ENCODE data around the gene APOBEC3B.
A peak's percentile ranks its signal among the peaks of the same experiment; 100 is the strongest.
"Not testable (repeated sequence)": the region's sequence is repeated elsewhere in the genome, so short reads cannot be mapped to it uniquely, and the experiment has no call there.

The APOBEC3B gene

DNA sequence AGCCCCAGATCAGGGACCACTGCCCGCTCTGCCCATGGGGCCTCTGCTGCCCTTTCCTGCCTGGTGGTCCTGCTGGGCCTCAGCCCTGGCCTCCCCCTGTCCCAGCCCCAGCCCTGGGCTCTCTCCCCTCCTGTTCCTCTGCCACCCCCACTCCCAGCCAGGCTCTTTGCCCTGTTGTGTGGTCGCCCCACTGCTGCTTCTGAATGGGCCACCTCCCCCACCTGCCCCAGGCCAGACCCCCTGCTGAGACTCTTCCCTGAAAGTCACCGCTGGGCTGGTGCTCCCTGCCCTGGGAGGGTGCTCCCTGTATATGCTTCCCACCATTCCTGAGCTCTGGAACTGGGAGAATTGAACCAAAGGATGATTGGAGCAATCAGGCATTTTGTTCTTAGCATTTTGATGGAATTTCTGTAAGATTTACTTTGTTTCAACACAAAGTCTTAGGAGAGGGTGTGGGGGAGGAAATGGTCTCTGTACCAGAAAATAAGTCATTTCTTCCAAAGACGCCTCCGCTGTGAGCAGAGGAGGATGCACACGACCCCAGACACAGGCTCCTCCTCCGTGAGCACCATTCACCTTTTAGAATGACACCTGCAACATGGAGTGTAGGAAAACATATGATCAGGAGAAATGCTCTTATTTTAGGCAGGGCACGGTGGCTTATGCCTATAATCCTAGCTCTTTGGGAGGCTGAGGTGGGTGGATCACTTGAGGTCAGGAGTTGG, 5.2 kb downstream of the APOBEC3B start:
- H2BK15ac ChIP-seq (ENCODE audit: low read depth, poor library complexity, severe bottlenecking), result no peak overlapping the region
- 88% methylated on average over 7 of the region's 8 CpGs for WGBS

DNA sequence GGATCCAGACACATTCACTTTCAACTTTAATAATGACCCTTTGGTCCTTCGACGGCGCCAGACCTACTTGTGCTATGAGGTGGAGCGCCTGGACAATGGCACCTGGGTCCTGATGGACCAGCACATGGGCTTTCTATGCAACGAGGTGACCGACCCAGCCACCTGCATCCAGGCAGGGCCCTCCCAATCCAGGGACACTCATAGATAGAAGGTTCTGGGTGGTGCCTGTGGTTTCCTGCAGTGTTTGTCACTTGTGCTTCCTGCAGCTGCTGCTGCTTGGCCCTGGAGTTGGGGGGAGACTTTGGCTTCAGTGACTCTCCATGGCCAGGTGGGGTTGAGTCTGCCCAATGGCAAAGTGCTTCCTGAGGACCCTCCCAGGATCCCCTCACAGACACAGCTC, 7.3 kb downstream of the APOBEC3B start:
- Histone ChIP-seq H3K27ac (ENCODE audit: low read length, poor library complexity, severe bottlenecking) (no peak overlapping the region), H3K4me2 (ENCODE audit: low read length, poor library complexity, severe bottlenecking) (no peak overlapping the region), H3K4me3 (ENCODE audit: insufficient read depth in 1 of 2, low read depth in 1 of 2, low read length in 2 of 2) (no peak overlapping the region), H3K27me3 (ENCODE audit: control insufficient read depth in 1 of 2, insufficient read depth in 1 of 2, low read length in 2 of 2) (no peaks in the 10 kb centered on the region), H3K79me1 (replicated peaks; ENCODE audit: low read length, poor library complexity, severe bottlenecking) (no peaks in the 10 kb centered on the region), H3K4ac (ENCODE audit: low read depth in 1 of 2, low read length in 2 of 2) (no peak overlapping the region), H4K8ac (ENCODE audit: low read length) (no peak overlapping the region), H2BK120ac (ENCODE audit: low read depth, low read length) (no peak overlapping the region), H3K4me1 (ENCODE audit: control insufficient read depth, insufficient read depth, low read depth, low read length) (peaks cover 5% of the 10 kb centered on the region), H3K23ac (ENCODE audit: low read length in 2 of 2) (no peak overlapping the region), H3K9me3 (ENCODE audit: control insufficient read depth, low read length) (no peaks in the 10 kb centered on the region), H2BK5ac (ENCODE audit: low read depth, low read length, poor library complexity, severe bottlenecking) (no peak overlapping the region), H2AFZ (ENCODE audit: low read depth, low read length) (no peak overlapping the region), H3K36me3 (ENCODE audit: control insufficient read depth in 1 of 2, insufficient read depth in 2 of 2, low read depth in 1 of 2, low read length in 2 of 2) (no peaks in the 10 kb centered on the region), H3K18ac (ENCODE audit: low read depth in 1 of 2, low read length in 2 of 2) (no peak overlapping the region), H3K14ac (ENCODE audit: low read length in 2 of 2) (no peak overlapping the region), H3K9ac (ENCODE audit: low read length) (no peak overlapping the region), H4K91ac (ENCODE audit: low read length) (no peak overlapping the region), H2BK12ac (ENCODE audit: low read length in 2 of 2) (no peak overlapping the region), H2AK5ac (ENCODE audit: low read length, severe bottlenecking) (no peak overlapping the region), H2BK15ac (ENCODE audit: low read depth, poor library complexity, severe bottlenecking) (no peak overlapping the region)
- DNase-seq, result no peak
- WGBS, result over 99% methylated on average over 6 of the region's 6 CpGs

More for the DNA sequence above, 5.2 kb downstream of the APOBEC3B start:
- H4K8ac ChIP-seq (ENCODE audit: low read length), result no peak overlapping the region
- H2BK120ac ChIP-seq (ENCODE audit: low read depth, low read length), result no peak overlapping the region
- H3K27me3 ChIP-seq (ENCODE audit: control insufficient read depth in 1 of 2, insufficient read depth in 1 of 2, low read length in 2 of 2), result no peaks in the 10 kb centered on the region
- no peak overlapping the region for H3K4me3 ChIP-seq (ENCODE audit: insufficient read depth in 1 of 2, low read depth in 1 of 2, low read length in 2 of 2)
- H3K9ac ChIP-seq (ENCODE audit: low read length), result no peak overlapping the region
- no peak overlapping the region for H3K18ac ChIP-seq (ENCODE audit: low read depth in 1 of 2, low read length in 2 of 2)
- H3K79me1 ChIP-seq (replicated peaks; ENCODE audit: low read length, poor library complexity, severe bottlenecking), result peaks cover 7% of the 10 kb centered on the region
- H4K91ac ChIP-seq (ENCODE audit: low read length), result no peak overlapping the region
- no peak overlapping the region for H3K14ac ChIP-seq (ENCODE audit: low read length in 2 of 2)
- H3K4me2 ChIP-seq (ENCODE audit: low read length, poor library complexity, severe bottlenecking), result no peak overlapping the region
- H3K4me1 ChIP-seq (ENCODE audit: control insufficient read depth, insufficient read depth, low read depth, low read length), result peaks cover 8% of the 10 kb centered on the region
- H3K4ac ChIP-seq (ENCODE audit: low read depth in 1 of 2, low read length in 2 of 2), result no peak overlapping the region
- H2AK5ac ChIP-seq (ENCODE audit: low read length, severe bottlenecking), result no peak overlapping the region
- H3K36me3 ChIP-seq (ENCODE audit: control insufficient read depth in 1 of 2, insufficient read depth in 2 of 2, low read depth in 1 of 2, low read length in 2 of 2), result no peaks in the 10 kb centered on the region
- no peak overlapping the region for H2BK5ac ChIP-seq (ENCODE audit: low read depth, low read length, poor library complexity, severe bottlenecking)
- no peaks in the 10 kb centered on the region for H3K9me3 ChIP-seq (ENCODE audit: control insufficient read depth, low read length)
- H2AFZ ChIP-seq (ENCODE audit: low read depth, low read length), result no peak overlapping the region
- no peak overlapping the region for H2BK12ac ChIP-seq (ENCODE audit: low read length in 2 of 2)
- H3K23ac ChIP-seq (ENCODE audit: low read length in 2 of 2), result no peak overlapping the region
- H3K27ac ChIP-seq (ENCODE audit: low read length, poor library complexity, severe bottlenecking), result no peak overlapping the region
- no peak for DNase-seq

DNA sequence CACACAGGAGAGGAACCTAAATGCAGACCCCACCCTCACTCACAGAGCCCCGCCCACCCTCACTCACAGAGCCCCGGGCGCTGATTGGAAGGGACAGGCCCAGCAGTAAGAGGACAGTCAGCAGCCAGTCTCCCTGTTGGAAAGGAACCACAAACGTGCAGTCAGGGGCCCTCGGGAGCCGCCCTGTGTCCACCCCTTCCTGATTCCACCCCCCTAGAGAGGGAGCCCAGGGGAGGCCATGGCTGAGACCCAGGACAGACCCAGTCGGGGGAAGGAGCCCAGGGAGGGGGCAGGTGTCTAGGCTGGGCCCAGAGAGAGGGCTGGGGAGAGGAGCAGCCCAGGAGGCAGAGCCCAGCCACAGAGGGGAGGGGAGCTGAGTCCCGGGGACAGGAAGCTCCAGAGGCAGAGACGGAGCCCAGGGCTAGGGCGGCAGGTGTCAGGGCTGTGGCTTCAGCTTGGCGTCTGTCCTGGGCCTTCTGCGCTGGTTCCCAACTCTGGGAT, 10.8 kb downstream of the APOBEC3B start:
- not testable (repeated sequence) for H3K9ac ChIP-seq (ENCODE audit: low read length); H4K91ac ChIP-seq (ENCODE audit: low read length); H2BK5ac ChIP-seq (ENCODE audit: low read depth, low read length, poor library complexity, severe bottlenecking); H2BK12ac ChIP-seq (ENCODE audit: low read length in 2 of 2); H3K36me3 ChIP-seq (ENCODE audit: control insufficient read depth in 1 of 2, insufficient read depth in 2 of 2, low read depth in 1 of 2, low read length in 2 of 2); H3K9me3 ChIP-seq (ENCODE audit: control insufficient read depth, low read length); H3K27ac ChIP-seq (ENCODE audit: low read length, poor library complexity, severe bottlenecking); H3K14ac ChIP-seq (ENCODE audit: low read length in 2 of 2); H3K4me1 ChIP-seq (ENCODE audit: control insufficient read depth, insufficient read depth, low read depth, low read length); H2BK120ac ChIP-seq (ENCODE audit: low read depth, low read length); H3K4me2 ChIP-seq (ENCODE audit: low read length, poor library complexity, severe bottlenecking); H3K23ac ChIP-seq (ENCODE audit: low read length in 2 of 2); H2BK15ac ChIP-seq (ENCODE audit: low read depth, poor library complexity, severe bottlenecking); H3K79me1 ChIP-seq (replicated peaks; ENCODE audit: low read length, poor library complexity, severe bottlenecking); H3K4me3 ChIP-seq (ENCODE audit: insufficient read depth in 1 of 2, low read depth in 1 of 2, low read length in 2 of 2); H3K4ac ChIP-seq (ENCODE audit: low read depth in 1 of 2, low read length in 2 of 2); H2AK5ac ChIP-seq (ENCODE audit: low read length, severe bottlenecking); H2AFZ ChIP-seq (ENCODE audit: low read depth, low read length); H3K18ac ChIP-seq (ENCODE audit: low read depth in 1 of 2, low read length in 2 of 2)
- DNase-seq, result peak; percentile 5
- peak overlapping the region; percentile 37 for H4K8ac ChIP-seq (ENCODE audit: low read length)
- WGBS, result 42% methylated on average over 2 of the region's 12 CpGs
- peaks cover 0 to 22% of the 10 kb centered on the region in 2 experiments for H3K27me3 ChIP-seq (ENCODE audit: control insufficient read depth in 1 of 2, insufficient read depth in 1 of 2, low read length in 2 of 2)

DNA sequence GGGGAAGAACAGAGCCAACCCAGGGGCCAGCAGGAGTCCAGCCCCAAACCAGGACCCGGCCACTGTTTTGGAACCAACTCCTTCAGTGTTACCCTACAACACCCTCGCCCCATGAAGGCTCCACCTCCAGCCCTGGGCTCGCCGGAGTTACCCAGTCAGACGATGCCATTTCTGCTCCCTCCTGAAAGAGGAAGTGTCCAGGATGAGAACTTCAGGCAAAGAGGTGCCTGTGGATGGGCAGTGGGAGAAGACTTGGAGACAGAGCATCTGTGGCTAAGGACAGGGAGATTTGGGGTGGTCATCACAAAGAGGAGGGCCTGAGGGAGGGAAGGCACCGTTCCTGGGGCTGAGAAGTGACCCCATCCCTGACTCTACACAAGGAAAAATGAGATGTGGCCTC, 14.0 kb downstream of the APOBEC3B start:
- no peaks in the 10 kb centered on the region for H3K4me1 ChIP-seq (ENCODE audit: control insufficient read depth, insufficient read depth, low read depth, low read length)
- H2BK12ac ChIP-seq (ENCODE audit: low read length in 2 of 2), result no peak overlapping the region
- H2AK5ac ChIP-seq (ENCODE audit: low read length, severe bottlenecking), result no peak overlapping the region
- H3K4ac ChIP-seq (ENCODE audit: low read depth in 1 of 2, low read length in 2 of 2), result no peak overlapping the region
- WGBS, result 84% methylated on average over 3 of the region's 6 CpGs
- no peak overlapping the region for H2AFZ ChIP-seq (ENCODE audit: low read depth, low read length)
- H3K9ac ChIP-seq (ENCODE audit: low read length), result no peak overlapping the region
- no peak overlapping the region for H4K8ac ChIP-seq (ENCODE audit: low read length)
- H3K36me3 ChIP-seq (ENCODE audit: control insufficient read depth in 1 of 2, insufficient read depth in 2 of 2, low read depth in 1 of 2, low read length in 2 of 2), result no peaks in the 10 kb centered on the region
- no peaks in the 10 kb centered on the region for H3K9me3 ChIP-seq (ENCODE audit: control insufficient read depth, low read length)
- H2BK5ac ChIP-seq (ENCODE audit: low read depth, low read length, poor library complexity, severe bottlenecking), result no peak overlapping the region
- DNase-seq, result no peak
- no peak overlapping the region for H4K91ac ChIP-seq (ENCODE audit: low read length)
- no peak overlapping the region for H3K18ac ChIP-seq (ENCODE audit: low read depth in 1 of 2, low read length in 2 of 2)
- peaks cover 8 to 34% of the 10 kb centered on the region in 2 experiments for H3K27me3 ChIP-seq (ENCODE audit: control insufficient read depth in 1 of 2, insufficient read depth in 1 of 2, low read length in 2 of 2)
- no peak overlapping the region for H3K23ac ChIP-seq (ENCODE audit: low read length in 2 of 2)
- no peaks in the 10 kb centered on the region for H3K79me1 ChIP-seq (replicated peaks; ENCODE audit: low read length, poor library complexity, severe bottlenecking)
- H3K4me2 ChIP-seq (ENCODE audit: low read length, poor library complexity, severe bottlenecking), result no peak overlapping the region
- H2BK15ac ChIP-seq (ENCODE audit: low read depth, poor library complexity, severe bottlenecking), result no peak overlapping the region
- no peak overlapping the region for H3K14ac ChIP-seq (ENCODE audit: low read length in 2 of 2)
- H3K4me3 ChIP-seq (ENCODE audit: insufficient read depth in 1 of 2, low read depth in 1 of 2, low read length in 2 of 2), result no peak overlapping the region
- no peak overlapping the region for H2BK120ac ChIP-seq (ENCODE audit: low read depth, low read length)
- no peak overlapping the region for H3K27ac ChIP-seq (ENCODE audit: low read length, poor library complexity, severe bottlenecking)
